ENCODE data around the gene ARHGEF10L.
A peak's percentile ranks its signal among the peaks of the same experiment; 100 is the strongest.

Gene ARHGEF10L

DNA sequence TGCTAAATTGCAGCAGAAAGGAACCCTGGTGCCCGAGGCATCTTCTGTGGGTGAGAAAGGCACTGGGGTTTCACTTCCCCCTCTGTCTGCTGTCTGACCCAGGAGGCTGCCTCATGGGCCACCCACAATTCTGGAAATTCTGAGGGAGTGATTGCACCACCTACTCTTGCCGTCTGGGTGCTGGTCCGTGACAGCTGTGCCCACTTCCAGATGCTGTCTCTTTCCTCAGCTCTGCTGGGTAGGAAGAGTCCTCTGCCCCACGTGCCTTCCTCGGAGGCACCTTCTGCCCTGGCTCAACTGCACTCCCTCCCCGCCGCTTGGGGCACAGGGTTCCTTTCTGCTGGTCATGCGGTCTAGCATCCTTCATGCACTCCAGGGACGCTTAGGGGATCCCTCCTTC, 96.3 kb downstream of the ARHGEF10L start:
- Mint-ChIP-seq H3K4me1 (peaks cover 26% of the 10 kb centered on the region), H3K9me3 (no peaks in the 10 kb centered on the region), H3K27ac (peak overlapping the region; percentile 58), H3K27me3 (peaks cover 5% of the 10 kb centered on the region), H3K4me3 (peak overlapping the region; percentile 64), H3K36me3 (no peaks in the 10 kb centered on the region)
- ATAC-seq (ENCODE audit: low read depth) (peak; percentile 98), DNase-seq (ENCODE audit: low spot score in 2 of 2) (peak; percentile 50 to 65)

DNA sequence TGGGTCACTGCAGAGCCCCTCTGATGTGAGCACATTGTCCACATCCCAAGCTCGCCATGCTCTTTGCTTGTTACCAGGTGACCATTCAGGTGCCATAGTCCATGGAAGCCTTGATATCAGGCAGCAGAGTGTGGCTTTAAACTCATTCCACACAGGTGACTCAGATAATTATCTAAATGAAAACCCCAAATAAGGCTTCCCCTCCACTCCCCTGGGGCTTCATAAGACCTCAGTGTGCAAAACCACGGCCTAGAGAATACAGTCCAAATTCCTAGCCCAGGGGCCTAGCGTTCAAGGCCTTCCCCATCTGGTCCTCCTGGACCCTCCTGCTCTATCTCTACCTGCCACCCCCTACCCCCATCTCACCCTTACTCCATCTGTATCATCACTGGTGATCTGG, 97.1 kb downstream of the ARHGEF10L start:
- H3K27ac Mint-ChIP-seq = no peak overlapping the region

DNA sequence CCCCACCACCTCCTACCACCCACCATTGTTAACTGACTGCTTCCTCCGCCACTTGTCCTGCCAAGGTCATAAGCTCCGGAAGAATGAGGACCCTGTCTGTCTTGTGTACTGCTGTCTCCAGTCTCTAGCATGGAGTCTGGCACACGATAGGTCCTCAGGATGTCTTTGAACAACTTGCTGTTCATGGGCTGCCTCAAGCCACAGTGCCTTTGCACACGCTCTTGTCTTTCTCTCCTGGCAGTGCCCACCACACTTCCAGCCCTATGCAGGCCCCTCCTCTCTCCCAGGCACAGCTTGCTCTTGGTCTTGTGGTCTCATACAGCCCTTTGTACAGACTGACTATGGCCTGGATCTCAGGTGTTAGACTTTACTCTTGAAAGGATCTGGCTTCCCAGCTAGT, 97.6 kb downstream of the ARHGEF10L start:
- ATAC-seq (ENCODE audit: low read depth) (no peak), DNase-seq (ENCODE audit: low spot score in 2 of 2) (no peak)
- H3K4me1 Mint-ChIP-seq = peaks cover 23% of the 10 kb centered on the region
- no peaks in the 10 kb centered on the region for H3K9me3 Mint-ChIP-seq
- peaks cover 7% of the 10 kb centered on the region for H3K27me3 Mint-ChIP-seq
- no peaks in the 10 kb centered on the region for H3K36me3 Mint-ChIP-seq
- H3K27ac Mint-ChIP-seq = no peak overlapping the region
- H3K4me3 Mint-ChIP-seq = peak overlapping the region; percentile 22

More for the DNA sequence above, 97.1 kb downstream of the ARHGEF10L start:
- H3K36me3 Mint-ChIP-seq = no peaks in the 10 kb centered on the region
- H3K27me3 Mint-ChIP-seq = peaks cover 5% of the 10 kb centered on the region
- no peak for ATAC-seq (ENCODE audit: low read depth)
- H3K4me3 Mint-ChIP-seq = no peak overlapping the region
- no peaks in the 10 kb centered on the region for H3K9me3 Mint-ChIP-seq
- no peak for DNase-seq (ENCODE audit: low spot score in 2 of 2)
- peaks cover 23% of the 10 kb centered on the region for H3K4me1 Mint-ChIP-seq

DNA sequence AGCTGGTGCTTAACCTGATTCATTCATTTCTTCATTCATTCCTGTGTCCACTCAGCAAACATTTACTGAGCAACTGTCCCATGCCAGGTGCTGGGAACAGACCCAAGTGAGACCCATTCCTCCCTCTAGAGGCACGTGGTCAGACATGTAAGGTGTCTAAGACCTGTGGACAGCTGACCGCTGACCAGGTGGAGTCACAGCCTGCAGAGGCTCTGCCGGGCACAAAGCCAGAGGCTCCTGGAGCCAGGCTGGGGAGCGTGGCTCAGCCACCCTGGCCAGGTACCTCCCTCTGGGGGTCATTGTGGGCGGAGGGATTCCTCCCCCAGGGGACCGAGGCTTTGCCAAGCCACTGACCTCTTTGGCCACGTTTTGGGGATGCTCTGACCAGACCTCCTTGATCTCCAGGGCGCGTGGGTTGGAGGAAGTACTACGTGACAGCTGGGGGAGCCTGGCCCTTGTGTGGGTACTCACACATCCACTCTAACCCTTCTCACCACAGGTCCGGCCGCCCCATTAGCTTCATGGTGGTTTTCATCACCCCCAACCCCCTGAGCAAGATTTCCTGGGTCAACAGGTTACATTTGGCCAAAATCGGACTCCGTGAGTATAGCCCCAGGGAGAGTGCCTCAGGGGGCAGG, 100.3 kb downstream of the ARHGEF10L start:
- DNase-seq (ENCODE audit: low spot score in 2 of 2) (no peak), ATAC-seq (ENCODE audit: low read depth) (no peak)
- Mint-ChIP-seq H3K27me3 (peaks cover 7% of the 10 kb centered on the region), H3K4me3 (no peak overlapping the region), H3K27ac (no peak overlapping the region), H3K9me3 (no peaks in the 10 kb centered on the region), H3K4me1 (peaks cover 23% of the 10 kb centered on the region), H3K36me3 (no peaks in the 10 kb centered on the region)

DNA sequence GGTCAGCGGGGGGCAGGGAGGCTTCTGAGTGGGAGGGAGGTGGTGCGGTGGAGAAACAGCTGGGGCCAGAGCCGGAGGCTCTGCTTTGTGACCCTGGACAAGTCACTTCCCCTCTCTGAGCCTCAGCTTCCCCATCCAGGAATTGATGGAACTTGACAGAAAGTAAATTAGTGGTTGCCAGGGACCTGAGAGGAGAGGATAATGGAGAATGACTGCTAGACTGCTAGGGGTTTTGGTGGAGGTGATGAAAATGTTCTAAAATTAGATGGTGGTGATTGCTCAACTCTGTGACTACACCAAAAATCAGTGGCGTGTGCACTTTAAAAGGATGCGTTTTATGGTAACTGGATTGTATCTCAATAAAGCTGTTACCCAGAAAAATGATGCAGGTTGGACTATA, 100.9 kb downstream of the ARHGEF10L start:
- Mint-ChIP-seq H3K27me3 (peaks cover 9% of the 10 kb centered on the region), H3K36me3 (no peaks in the 10 kb centered on the region), H3K4me1 (peaks cover 20% of the 10 kb centered on the region), H3K9me3 (no peaks in the 10 kb centered on the region), H3K27ac (no peak overlapping the region), H3K4me3 (no peak overlapping the region)
- ATAC-seq (ENCODE audit: low read depth) = no peak
- DNase-seq (ENCODE audit: low spot score in 2 of 2) = no peak

DNA sequence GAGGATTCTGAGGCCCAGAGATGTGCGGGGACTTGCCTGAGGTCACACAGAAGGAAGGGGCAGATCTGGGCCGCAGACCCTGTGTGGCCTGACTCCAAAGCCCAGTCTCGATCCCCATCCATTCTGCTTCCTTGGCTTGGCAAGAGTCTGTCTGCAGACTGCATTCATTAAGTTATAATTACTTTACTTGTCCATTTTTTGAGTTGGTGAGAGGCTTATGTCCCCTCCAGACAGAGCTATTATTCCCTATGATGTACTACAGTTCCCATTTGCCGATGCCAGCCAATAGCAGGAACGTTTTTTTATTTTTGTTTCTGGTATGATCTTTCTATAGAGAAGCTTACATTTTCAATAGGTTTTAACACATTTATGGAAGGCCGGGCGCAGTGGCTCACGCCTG, 101.5 kb downstream of the ARHGEF10L start:
- H3K36me3 Mint-ChIP-seq = no peaks in the 10 kb centered on the region
- H3K4me3 Mint-ChIP-seq = no peak overlapping the region
- peaks cover 9% of the 10 kb centered on the region for H3K27me3 Mint-ChIP-seq
- ATAC-seq (ENCODE audit: low read depth) = no peak
- no peak overlapping the region for H3K27ac Mint-ChIP-seq
- H3K4me1 Mint-ChIP-seq = peaks cover 15% of the 10 kb centered on the region
- DNase-seq (ENCODE audit: low spot score in 2 of 2) = no peak
- no peaks in the 10 kb centered on the region for H3K9me3 Mint-ChIP-seq

DNA sequence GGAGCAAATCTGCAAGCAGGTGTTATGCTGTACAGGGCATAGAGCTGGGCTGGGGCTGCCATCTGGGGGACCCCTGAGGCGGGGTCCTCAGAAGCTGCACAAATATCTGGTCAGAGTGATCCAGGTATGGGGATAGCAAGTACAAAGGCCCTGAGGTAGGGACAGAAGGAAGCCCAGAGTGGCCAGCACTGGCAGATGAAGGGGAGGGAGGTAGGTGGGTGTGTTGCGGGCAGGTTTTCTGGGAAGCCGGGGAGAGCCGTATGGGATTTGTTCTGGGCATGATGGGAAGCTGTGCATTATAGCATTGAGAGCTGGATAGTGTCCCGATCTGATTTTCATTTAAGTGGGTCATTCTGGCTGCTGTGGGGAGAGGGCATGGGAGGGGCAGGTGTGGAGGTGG, 102.7 kb downstream of the ARHGEF10L start:
- peaks cover 11% of the 10 kb centered on the region for H3K27me3 Mint-ChIP-seq
- ATAC-seq (ENCODE audit: low read depth) (no peak), DNase-seq (ENCODE audit: low spot score in 2 of 2) (no peak)
- H3K4me3 Mint-ChIP-seq = no peak overlapping the region
- no peaks in the 10 kb centered on the region for H3K36me3 Mint-ChIP-seq
- no peak overlapping the region for H3K27ac Mint-ChIP-seq
- no peaks in the 10 kb centered on the region for H3K9me3 Mint-ChIP-seq
- H3K4me1 Mint-ChIP-seq = peaks cover 3% of the 10 kb centered on the region

DNA sequence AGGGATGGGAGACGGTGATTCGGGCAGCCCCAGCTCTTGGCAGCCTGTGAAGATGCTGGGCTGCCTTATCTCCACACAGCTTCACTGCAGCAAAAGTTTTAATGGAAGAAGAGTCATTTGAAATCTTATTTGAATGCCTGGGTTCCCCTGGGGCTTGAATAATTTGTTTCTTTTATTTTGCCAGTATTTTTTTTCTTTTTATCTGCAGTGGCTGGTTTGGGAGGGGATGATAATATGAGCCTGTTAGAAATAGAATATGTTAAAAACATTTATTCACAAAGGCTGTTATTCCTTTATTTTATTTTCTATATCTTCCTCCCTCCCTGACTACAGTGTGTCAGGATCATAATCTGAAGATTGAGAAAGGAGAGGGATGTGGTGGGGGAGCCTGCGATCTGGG, 103.4 kb downstream of the ARHGEF10L start:
- DNase-seq (ENCODE audit: low spot score in 2 of 2) = no peak
- Mint-ChIP-seq H3K27me3 (peaks cover 11% of the 10 kb centered on the region), H3K36me3 (no peaks in the 10 kb centered on the region), H3K27ac (no peak overlapping the region), H3K9me3 (no peaks in the 10 kb centered on the region), H3K4me1 (peaks cover 2% of the 10 kb centered on the region), H3K4me3 (no peak overlapping the region)
- no peak for ATAC-seq (ENCODE audit: low read depth)

DNA sequence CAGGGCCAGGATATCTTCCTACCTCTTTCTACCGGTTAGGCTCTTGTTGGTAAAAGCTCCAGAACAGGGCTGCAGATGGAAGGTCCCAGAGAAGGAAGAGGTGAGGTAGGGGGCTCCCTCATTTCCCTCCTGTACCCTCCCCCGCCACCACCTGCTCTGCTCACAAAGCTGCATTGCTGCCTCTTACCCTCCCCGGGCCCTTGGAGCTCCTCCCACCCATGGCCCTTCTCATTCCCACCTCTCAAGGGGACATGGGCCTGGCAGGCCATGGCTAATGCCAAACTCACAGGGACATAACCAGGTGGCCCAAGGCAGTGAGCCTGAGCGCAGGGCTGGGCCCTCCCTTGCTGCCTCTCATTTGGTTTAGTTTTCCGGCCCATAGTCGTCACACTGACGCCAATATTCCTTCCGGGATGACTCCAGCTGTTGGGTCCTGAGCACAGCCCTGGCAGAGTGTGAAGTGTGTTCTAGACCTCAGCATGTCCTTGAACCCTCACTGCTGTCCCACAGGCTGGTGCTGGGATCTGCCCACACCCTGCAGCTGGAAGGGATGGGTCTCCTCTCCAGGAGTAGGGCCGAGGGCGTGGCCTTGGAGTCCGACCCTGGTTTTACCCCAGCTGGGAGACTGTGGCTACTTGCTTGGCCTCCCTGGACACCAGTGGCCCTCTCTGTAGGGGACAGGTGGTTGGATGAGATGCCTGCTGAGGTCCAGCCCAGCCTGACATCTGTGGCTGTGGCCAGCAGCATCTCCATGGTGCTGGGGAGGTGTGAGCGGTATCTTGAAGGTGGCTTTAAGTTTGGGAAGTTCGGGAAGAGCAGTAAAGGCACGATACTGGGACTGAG, 104.6 kb downstream of the ARHGEF10L start:
- peaks cover 10% of the 10 kb centered on the region for H3K27me3 Mint-ChIP-seq
- ATAC-seq (ENCODE audit: low read depth) (no peak), DNase-seq (ENCODE audit: low spot score in 2 of 2) (no peak)
- no peak overlapping the region for H3K27ac Mint-ChIP-seq
- no peaks in the 10 kb centered on the region for H3K9me3 Mint-ChIP-seq
- no peaks in the 10 kb centered on the region for H3K36me3 Mint-ChIP-seq
- H3K4me1 Mint-ChIP-seq = peaks cover 2% of the 10 kb centered on the region
- no peak overlapping the region for H3K4me3 Mint-ChIP-seq

DNA sequence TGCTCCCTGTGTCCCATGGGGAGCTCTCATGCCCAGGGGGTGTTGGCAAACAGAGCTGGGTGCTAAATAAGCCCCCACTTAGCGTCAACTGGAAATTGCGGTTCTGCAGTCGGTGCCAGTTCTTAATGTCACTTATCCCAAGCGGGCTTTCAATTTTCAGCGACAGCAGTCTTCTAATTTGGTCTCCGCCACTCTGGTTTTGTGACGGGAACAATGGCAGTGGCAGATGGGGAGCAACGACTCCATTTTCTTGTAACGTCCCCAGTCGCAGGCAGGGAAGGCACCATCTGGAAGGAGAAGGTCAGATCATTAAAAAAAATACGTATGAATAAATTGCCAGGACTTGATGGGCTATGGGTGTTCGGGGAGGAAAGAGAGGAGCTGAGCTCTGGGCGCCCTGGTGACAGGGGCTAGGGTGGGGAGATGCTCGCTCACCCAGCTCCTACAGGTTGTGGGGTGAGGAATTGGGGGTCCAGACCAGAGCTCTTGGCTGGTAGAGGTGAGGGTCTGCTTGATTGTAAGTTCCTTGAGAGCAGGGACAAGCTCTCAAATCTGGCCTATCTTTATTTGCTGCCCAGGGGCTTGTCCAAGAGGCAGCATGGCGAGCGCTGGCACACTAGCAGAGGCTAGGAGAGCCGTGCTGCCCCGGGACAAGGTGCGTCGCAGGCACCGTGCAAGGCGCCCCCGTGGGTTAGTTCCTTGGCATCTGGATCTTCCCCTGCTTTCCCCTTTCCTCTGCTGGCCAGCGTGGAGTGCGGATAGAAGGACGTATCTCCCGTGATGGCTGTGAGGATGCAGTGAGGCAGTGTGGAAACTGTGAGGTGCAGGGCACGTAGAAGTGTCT, 105.8 kb downstream of the ARHGEF10L start:
- ATAC-seq (ENCODE audit: low read depth) (no peak), DNase-seq (ENCODE audit: low spot score in 2 of 2) (no peak)
- Mint-ChIP-seq H3K27me3 (peaks cover 12% of the 10 kb centered on the region), H3K4me1 (no peaks in the 10 kb centered on the region), H3K9me3 (no peaks in the 10 kb centered on the region), H3K36me3 (no peaks in the 10 kb centered on the region), H3K4me3 (no peak overlapping the region), H3K27ac (no peak overlapping the region)

DNA sequence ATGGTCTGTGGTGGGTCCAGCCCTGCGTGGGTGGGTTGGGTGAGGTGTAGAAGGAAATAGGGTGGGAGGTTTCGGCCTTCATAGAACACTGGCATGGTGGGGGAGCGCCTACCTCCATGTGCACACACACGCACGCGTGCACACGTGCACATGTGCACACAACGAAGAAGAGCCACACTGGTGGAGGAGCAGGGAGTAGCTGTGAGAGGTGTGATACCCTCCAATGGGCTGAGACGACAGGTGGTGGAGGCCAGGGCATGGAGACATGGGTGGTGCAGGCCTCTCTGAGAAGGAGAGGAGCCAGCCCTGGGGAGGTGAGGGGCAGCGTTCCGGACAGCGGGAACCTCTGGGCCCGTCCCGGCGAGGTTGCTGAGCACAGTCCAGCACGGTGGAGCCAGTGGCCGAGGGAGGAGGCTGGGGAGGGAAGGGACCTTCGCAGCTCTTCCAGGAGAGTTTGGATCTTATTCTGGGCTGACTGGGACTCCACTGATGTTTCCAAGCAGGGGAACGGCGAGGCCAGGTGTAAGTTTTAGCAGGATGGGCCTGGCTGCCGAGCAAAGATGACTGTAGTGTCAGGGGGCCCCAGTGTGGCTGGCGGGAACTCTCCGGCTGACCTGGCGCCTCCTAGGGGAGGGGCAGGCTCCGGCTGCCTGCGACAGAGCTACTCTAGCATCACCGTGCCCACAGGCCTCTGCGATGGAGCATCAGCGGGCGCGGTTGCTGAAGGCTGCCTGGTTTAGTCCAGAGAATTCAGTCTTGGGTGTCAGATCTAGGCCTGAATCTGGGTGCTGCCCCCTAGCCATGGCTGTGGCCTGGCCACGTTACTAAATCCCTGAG, 107.2 kb downstream of the ARHGEF10L start:
- DNase-seq (ENCODE audit: low spot score in 2 of 2) (no peak), ATAC-seq (ENCODE audit: low read depth) (no peak)
- no peaks in the 10 kb centered on the region for H3K9me3 Mint-ChIP-seq
- no peaks in the 10 kb centered on the region for H3K4me1 Mint-ChIP-seq
- H3K36me3 Mint-ChIP-seq = no peaks in the 10 kb centered on the region
- no peak overlapping the region for H3K4me3 Mint-ChIP-seq
- H3K27me3 Mint-ChIP-seq = peaks cover 10% of the 10 kb centered on the region
- no peak overlapping the region for H3K27ac Mint-ChIP-seq

DNA sequence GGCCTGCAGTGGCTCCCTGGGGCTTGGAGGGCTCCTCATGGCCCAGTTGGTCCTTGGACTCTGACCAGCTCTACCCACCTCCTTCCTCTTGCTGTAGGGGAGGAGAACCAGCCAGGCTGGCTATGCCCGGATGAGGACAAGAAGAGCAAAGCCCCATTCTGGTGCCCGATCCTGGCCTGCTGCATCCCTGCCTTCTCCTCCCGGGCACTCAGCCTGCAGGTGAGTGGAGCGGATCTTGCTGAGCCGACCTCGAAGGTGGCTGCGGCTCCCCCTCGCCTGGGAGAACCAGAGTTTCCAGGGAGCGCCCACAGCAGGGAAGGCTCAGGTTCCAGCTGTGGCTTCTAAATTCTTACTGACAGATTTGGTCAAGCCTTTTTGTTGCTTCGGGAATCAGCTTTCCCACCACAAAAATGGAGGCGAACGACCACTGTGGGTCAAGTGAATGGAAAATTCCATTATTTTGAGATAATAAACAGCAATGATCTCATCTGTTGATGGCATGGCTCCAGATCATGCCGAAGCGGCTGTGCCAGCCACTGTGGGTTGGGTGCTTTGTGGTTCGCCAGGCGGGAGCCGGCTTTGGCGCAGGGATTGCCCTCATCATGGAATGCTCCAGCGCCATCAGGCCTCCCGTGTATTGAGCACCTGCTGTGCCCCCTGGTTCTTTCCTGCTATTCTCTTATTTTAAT, 109.1 kb downstream of the ARHGEF10L start:
- H3K9me3 Mint-ChIP-seq = no peaks in the 10 kb centered on the region
- no peak overlapping the region for H3K4me3 Mint-ChIP-seq
- ATAC-seq (ENCODE audit: low read depth) (no peak), DNase-seq (ENCODE audit: low spot score in 2 of 2) (no peak)
- H3K36me3 Mint-ChIP-seq = no peaks in the 10 kb centered on the region
- H3K27ac Mint-ChIP-seq = no peak overlapping the region
- peaks cover 8% of the 10 kb centered on the region for H3K27me3 Mint-ChIP-seq
- no peaks in the 10 kb centered on the region for H3K4me1 Mint-ChIP-seq

All from memory B cell (primary cell).